ENCODE results near the gene GUCD1. TPM values are rescaled to one million over a fixed set of nuclear protein-coding genes. Genes with fewer than 3 reads are reported as not detected.

Gene GUCD1
- total RNA-seq, 1 donor from 2014 or later, result 81.8 TPM

DNA sequence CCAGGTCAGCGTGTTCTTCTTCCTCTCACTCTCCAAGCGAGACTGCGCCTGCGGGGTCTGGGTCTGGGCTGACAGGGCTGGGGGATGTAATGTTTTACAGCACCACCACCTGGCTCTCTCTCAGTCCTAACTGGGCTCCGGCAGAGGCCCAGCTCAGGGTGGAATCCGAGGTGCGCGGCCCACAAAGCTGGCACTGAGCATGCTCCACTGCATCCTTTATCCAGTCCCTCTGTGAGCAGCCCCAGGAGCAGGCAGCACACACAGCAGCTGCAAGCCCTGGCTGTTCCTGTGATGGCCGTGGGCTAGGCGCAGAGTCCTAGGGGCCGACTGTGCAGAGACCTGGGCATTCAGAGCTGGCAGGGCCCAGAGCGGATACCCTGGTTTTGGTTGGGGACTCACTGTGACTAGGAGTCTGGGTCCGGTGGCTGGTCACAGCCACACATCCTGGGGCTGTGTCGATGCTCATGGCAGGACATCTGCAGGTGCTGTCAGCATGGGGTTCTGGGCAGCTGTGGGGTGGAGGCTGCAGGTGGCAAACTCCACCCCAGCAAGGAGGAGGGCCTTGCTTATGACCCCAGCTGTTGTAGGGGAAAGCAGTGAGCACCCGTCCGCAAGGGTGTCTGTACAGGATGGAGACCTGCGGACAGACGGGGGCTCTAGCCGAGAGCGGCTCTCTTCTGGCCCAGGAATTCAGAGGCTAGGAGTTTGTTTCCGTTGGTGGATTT is 34.0 kb upstream of the GUCD1 start:
- DNase-seq (ENCODE audit: low read depth), result no peak
- Histone ChIP-seq H3K4me3 (ENCODE audit: low read depth, low read length) (no peak overlapping the region), H3K27me3 (ENCODE audit: control insufficient read depth, insufficient read depth, low read length) (no peaks in the 10 kb centered on the region), H3K36me3 (ENCODE audit: control insufficient read depth, insufficient read depth, low read length) (peaks cover 1% of the 10 kb centered on the region)
- no peak for TF ChIP-seq CTCF (IDR thresholded peaks at IDR 0.05; ENCODE audit: insufficient read depth, low read length, poor library complexity, severe bottlenecking)

DNA sequence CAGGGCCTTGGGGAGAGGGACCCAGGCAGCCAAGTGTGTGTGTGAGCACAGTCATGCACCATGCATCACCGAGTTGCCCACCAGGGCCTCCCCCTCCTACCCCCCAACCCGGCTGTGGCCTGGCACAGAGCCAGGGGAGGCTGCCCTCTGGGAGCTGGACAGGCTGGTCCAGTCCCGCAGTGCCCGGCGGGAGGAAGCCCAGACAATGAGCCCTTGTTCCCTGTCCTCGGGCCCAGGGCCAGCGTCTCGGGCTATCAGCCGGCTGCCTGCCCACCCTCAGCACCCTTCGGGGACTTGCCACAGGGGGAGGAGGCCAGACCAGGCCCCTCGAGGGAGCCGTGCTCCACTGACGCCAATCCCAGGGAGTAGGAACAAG is 33.4 kb upstream of the GUCD1 start:
- no peak for DNase-seq (ENCODE audit: low read depth)
- TF ChIP-seq CTCF (IDR thresholded peaks at IDR 0.05; ENCODE audit: insufficient read depth, low read length, poor library complexity, severe bottlenecking), result no peak
- no peaks in the 10 kb centered on the region for H3K27me3 ChIP-seq (ENCODE audit: control insufficient read depth, insufficient read depth, low read length)
- peaks cover 1% of the 10 kb centered on the region for H3K36me3 ChIP-seq (ENCODE audit: control insufficient read depth, insufficient read depth, low read length)
- H3K4me3 ChIP-seq (ENCODE audit: low read depth, low read length), result no peak overlapping the region

GRCh38 chr22:24587948-24588347 is 33.0 kb upstream of the GUCD1 start:
- H3K27me3 ChIP-seq (ENCODE audit: control insufficient read depth, insufficient read depth, low read length), result no peaks in the 10 kb centered on the region
- no peak overlapping the region for H3K4me3 ChIP-seq (ENCODE audit: low read depth, low read length)
- peaks cover 1% of the 10 kb centered on the region for H3K36me3 ChIP-seq (ENCODE audit: control insufficient read depth, insufficient read depth, low read length)
- no peak for TF ChIP-seq CTCF (IDR thresholded peaks at IDR 0.05; ENCODE audit: insufficient read depth, low read length, poor library complexity, severe bottlenecking)
- DNase-seq (ENCODE audit: low read depth), result no peak

GRCh38 chr22:24587251-24587650 is 32.3 kb upstream of the GUCD1 start:
- DNase-seq (ENCODE audit: low read depth), result no peak
- peaks cover 1% of the 10 kb centered on the region for H3K36me3 ChIP-seq (ENCODE audit: control insufficient read depth, insufficient read depth, low read length)
- H3K27me3 ChIP-seq (ENCODE audit: control insufficient read depth, insufficient read depth, low read length), result no peaks in the 10 kb centered on the region
- no peak overlapping the region for H3K4me3 ChIP-seq (ENCODE audit: low read depth, low read length)
- TF ChIP-seq CTCF (IDR thresholded peaks at IDR 0.05; ENCODE audit: insufficient read depth, low read length, poor library complexity, severe bottlenecking), result no peak

- H3K36me3 ChIP-seq (ENCODE audit: control insufficient read depth, insufficient read depth, low read length), result peaks cover 1% of the 10 kb centered on the region
- H3K4me3 ChIP-seq (ENCODE audit: low read depth, low read length), result no peak overlapping the region
- H3K27me3 ChIP-seq (ENCODE audit: control insufficient read depth, insufficient read depth, low read length), result no peaks in the 10 kb centered on the region
- DNase-seq (ENCODE audit: low read depth), result no peak
- no peak for TF ChIP-seq CTCF (IDR thresholded peaks at IDR 0.05; ENCODE audit: insufficient read depth, low read length, poor library complexity, severe bottlenecking)
Observed at GRCh38 chr22:24585927-24586546, 31.1 kb upstream of the GUCD1 start.

DNA sequence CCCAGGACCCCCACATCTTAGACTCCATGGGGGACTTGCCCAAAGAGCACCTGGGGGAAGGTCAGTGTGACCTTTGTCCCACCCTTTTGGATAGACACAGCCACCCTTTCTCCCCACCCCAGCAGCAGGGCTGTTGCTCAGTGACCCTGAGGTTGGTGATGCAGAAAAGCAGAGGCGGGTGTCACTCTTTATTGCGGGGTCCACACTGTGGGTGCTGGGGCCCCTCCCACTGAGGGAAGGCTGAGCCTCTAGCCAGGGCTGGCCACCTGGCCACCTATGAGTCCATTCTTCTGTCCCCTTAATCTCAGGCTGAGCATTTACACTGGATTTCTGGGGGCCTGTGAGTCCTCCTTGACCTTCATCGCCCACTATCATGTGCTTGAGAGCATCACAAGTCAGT is 30.5 kb upstream of the GUCD1 start:
- DNase-seq (ENCODE audit: low read depth), result no peak
- Histone ChIP-seq H3K4me3 (ENCODE audit: low read depth, low read length) (no peak overlapping the region), H3K36me3 (ENCODE audit: control insufficient read depth, insufficient read depth, low read length) (peaks cover 1% of the 10 kb centered on the region), H3K27me3 (ENCODE audit: control insufficient read depth, insufficient read depth, low read length) (no peaks in the 10 kb centered on the region)
- no peak for TF ChIP-seq CTCF (IDR thresholded peaks at IDR 0.05; ENCODE audit: insufficient read depth, low read length, poor library complexity, severe bottlenecking)
